Stomach smooth muscle (tissue), 2 donors: Measurements from ENCODE around the gene IGSF5.

Experiments used
- H3K27ac ChIP-seq: one replicate; pipeline ENCODE4 v1.7.0; 2013; ENCODE audit warnings: mild to moderate bottlenecking, low read length, inconsistent platforms
- H3K27me3 ChIP-seq, 2 donors: one replicate each; pipeline ENCODE4 v1.7.0; 2013; ENCODE audit warnings: low read length in 2 of 2; ENCODE audit not compliant: insufficient read depth in 2 of 2, control insufficient read depth in 1 of 2
- H3K36me3 ChIP-seq, 2 donors: one replicate each; pipeline ENCODE4 v1.7.0; 2013; ENCODE audit warnings: low read length in 2 of 2; ENCODE audit not compliant: control insufficient read depth in 2 of 2, insufficient read depth in 2 of 2
- H3K4me1 ChIP-seq: one replicate; pipeline ENCODE4 v1.7.0; 2013; ENCODE audit warnings: low read length; ENCODE audit not compliant: control insufficient read depth, insufficient read depth
- H3K4me3 ChIP-seq, 2 donors: one replicate each; pipeline ENCODE4 v1.7.0; 2013; ENCODE audit warnings: low read length in 2 of 2
- H3K9ac ChIP-seq, 2 donors: one replicate each; pipeline ENCODE4 v1.7.0; 2013; ENCODE audit warnings: low read length in 2 of 2, mild to moderate bottlenecking in 1 of 2
- H3K9me3 ChIP-seq, 2 donors: one replicate each; pipeline ENCODE4 v1.7.0; 2013; ENCODE audit warnings: low read length in 2 of 2; ENCODE audit not compliant: control insufficient read depth in 2 of 2
- donor health status: healthy.
- donor health status: Pancreatic carcinoma.

Gene IGSF5

DNA sequence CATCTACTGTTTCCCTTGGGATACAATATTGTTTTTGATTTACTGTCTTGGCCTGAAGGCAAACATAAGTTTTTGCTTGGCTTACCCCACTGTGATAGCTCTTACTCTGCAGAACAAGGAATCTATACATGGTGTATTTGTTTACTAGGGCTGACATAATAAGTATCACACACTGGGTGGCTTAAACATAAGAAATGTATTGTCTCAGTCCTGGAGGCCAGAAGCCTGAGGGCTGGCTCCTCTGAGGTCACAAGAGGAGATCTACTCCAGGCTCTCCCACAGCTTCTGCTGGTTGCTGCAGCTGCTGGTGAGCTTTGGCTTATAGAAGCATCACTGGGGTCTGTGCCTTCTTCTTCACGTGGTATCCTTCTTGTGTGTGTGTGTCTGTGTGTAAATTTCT is 30.7 kb upstream of the IGSF5 start:
- H3K9ac ChIP-seq = no peak overlapping the region
- H3K27ac ChIP-seq = no peak overlapping the region
- H3K4me1 ChIP-seq = no peaks in the 10 kb centered on the region
- peaks cover 0 to 7% of the 10 kb centered on the region in 2 donors for H3K27me3 ChIP-seq
- no peaks in the 10 kb centered on the region for H3K36me3 ChIP-seq
- H3K4me3 ChIP-seq = no peak overlapping the region
- no peaks in the 10 kb centered on the region for H3K9me3 ChIP-seq

- Histone ChIP-seq H3K4me1 (no peaks in the 10 kb centered on the region), H3K9ac (no peak overlapping the region), H3K9me3 (no peaks in the 10 kb centered on the region), H3K27ac (no peak overlapping the region), H3K27me3 (peaks cover 0 to 5% of the 10 kb centered on the region in 2 donors), H3K4me3 (no peak overlapping the region), H3K36me3 (no peaks in the 10 kb centered on the region)
These were observed 29.1 kb upstream of the IGSF5 start for GRCh38 chr21:39715804-39716397.

- H3K4me3 ChIP-seq = no peak overlapping the region
- no peak overlapping the region for H3K9ac ChIP-seq
- no peaks in the 10 kb centered on the region for H3K36me3 ChIP-seq
- H3K27me3 ChIP-seq = peaks cover 0 to 3% of the 10 kb centered on the region in 2 donors
- H3K27ac ChIP-seq = no peak overlapping the region
- H3K4me1 ChIP-seq = no peaks in the 10 kb centered on the region
- H3K9me3 ChIP-seq = no peaks in the 10 kb centered on the region
These were observed 24.7 kb upstream of the IGSF5 start for GRCh38 chr21:39720126-39720778.

- Histone ChIP-seq H3K4me1 (no peaks in the 10 kb centered on the region), H3K27ac (no peak overlapping the region), H3K27me3 (peaks cover 0 to 3% of the 10 kb centered on the region in 2 donors), H3K36me3 (no peaks in the 10 kb centered on the region), H3K9me3 (no peaks in the 10 kb centered on the region), H3K4me3 (no peak overlapping the region), H3K9ac (no peak overlapping the region)
These were observed 23.1 kb upstream of the IGSF5 start for GRCh38 chr21:39721885-39722284.

DNA sequence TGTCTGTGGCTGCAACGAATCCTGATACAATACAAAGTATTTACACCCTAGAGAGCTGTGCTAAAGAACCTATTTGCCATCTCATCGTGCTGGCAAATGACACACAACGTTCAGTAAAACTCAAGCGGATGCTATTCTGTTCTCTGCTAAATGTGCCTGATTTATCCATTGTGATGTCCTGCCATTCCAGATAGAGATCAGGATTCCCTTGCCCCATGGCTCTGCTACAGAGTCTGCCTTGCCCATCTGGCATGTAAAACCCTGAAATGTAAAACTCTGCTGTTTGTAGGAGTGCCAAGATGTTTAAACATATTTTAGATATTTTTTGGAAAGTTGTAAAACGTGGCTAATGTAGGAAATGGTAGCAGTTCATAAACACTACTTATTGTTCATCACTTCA is 20.0 kb upstream of the IGSF5 start:
- Histone ChIP-seq H3K27me3 (no peaks in the 10 kb centered on the region), H3K36me3 (no peaks in the 10 kb centered on the region), H3K9ac (no peak overlapping the region), H3K4me3 (no peak overlapping the region), H3K9me3 (no peaks in the 10 kb centered on the region), H3K27ac (no peak overlapping the region), H3K4me1 (no peaks in the 10 kb centered on the region)

- no peaks in the 10 kb centered on the region for H3K27me3 ChIP-seq
- no peak overlapping the region for H3K27ac ChIP-seq
- no peaks in the 10 kb centered on the region for H3K36me3 ChIP-seq
- no peaks in the 10 kb centered on the region for H3K9me3 ChIP-seq
- no peak overlapping the region for H3K4me3 ChIP-seq
- no peaks in the 10 kb centered on the region for H3K4me1 ChIP-seq
- no peak overlapping the region for H3K9ac ChIP-seq
These were observed 18.9 kb upstream of the IGSF5 start for GRCh38 chr21:39726133-39726532.

DNA sequence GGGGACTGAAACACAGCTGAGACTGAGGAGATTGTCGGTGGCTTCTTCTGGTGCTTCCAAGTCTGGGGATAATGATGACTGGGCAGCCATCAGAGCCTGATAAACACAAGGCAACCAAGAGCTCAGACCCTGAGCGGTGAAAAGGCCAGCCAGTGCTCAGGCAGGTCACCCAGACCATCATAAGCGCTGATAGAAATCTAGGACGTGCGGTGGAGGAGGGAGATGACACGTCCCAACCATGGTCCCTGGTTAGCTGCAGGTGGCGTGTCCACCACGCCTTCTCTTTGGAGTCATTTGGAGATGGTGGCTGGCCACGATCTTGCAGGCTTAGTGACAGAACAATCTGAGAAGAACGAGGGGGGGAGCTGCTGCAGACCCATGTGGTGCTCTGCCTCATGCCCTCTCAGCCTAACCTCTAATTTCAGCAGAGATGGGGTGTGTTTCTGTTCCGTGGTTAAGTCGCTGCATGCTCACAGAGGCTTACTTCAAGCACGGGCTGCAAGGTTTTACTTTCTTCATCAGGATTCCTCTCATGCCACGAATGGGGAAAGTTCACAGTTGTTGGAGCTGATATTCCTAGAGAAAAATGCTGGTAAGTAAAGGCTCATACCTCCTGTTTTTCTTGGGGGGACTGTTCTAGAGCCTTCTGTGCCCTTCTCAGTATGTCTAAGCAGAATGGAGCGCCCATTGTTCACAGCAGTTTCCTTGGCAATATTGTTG is 17.4 kb upstream of the IGSF5 start:
- H3K9ac ChIP-seq = no peak overlapping the region
- H3K4me3 ChIP-seq = no peak overlapping the region
- no peaks in the 10 kb centered on the region for H3K4me1 ChIP-seq
- H3K27me3 ChIP-seq = no peaks in the 10 kb centered on the region
- H3K36me3 ChIP-seq = no peaks in the 10 kb centered on the region
- peaks cover 0 to 3% of the 10 kb centered on the region in 2 donors for H3K9me3 ChIP-seq
- no peak overlapping the region for H3K27ac ChIP-seq

DNA sequence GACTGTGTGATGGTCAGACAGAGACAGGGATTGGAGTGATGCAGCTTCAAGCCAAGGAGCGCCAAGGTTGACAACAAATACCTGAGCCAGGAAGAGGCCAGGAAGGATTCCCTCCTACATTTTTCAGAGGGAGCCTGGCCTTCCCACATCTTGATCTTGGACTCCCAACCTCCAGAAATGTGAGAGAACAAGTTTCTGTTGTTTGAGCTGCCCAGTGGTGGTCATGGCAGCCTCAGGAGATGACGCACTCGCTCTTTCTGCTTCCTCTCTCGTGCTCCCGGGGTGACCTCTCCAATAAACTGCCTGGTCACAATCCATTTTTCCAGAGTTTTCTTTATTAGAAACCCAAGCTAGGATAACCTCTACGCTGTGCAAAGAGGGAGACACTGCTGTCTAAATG is 16.6 kb upstream of the IGSF5 start:
- no peaks in the 10 kb centered on the region for H3K4me1 ChIP-seq
- H3K4me3 ChIP-seq = no peak overlapping the region
- H3K9ac ChIP-seq = no peak overlapping the region
- H3K9me3 ChIP-seq = peaks cover under 1 to 3% of the 10 kb centered on the region in 2 donors
- no peaks in the 10 kb centered on the region for H3K36me3 ChIP-seq
- H3K27ac ChIP-seq = no peak overlapping the region
- H3K27me3 ChIP-seq = no peaks in the 10 kb centered on the region

DNA sequence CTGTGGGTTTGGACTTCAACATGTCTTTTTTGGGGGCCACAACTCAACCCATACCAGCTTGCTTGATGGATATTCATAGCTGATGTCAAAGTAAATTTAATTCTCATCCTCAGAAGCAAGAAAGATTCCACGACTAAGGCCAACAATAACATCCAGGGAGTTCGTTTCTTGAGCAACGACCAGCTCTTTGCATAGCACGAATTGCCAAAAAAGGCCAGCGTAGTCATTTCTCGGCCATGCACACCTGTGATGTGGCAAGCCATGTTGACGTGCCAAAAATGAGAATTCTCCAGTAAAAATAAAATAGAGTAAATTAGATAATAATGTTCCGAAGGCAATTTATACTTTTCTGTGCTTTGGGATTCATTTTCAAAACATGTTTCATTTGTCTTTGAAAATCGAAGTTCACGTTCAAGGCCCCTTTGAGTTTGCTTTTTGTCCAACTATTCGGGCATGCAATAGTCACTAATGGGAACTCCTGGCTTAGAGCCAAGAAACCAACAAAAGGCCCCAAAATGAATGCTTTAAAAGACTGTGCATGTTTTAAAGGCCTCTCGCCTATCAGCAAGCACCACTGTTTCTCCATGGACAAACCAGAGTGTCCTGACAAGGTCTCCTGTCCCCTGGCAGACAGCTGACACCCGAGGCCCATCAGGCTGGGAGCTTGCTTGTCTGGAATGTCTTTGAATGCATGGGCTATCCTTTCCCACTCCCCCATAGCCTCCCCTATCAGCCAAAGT is 14.4 kb upstream of the IGSF5 start:
- Histone ChIP-seq H3K36me3 (no peaks in the 10 kb centered on the region), H3K9me3 (peaks cover 3% of the 10 kb centered on the region in 2 donors), H3K27me3 (no peaks in the 10 kb centered on the region), H3K27ac (no peak overlapping the region), H3K9ac (no peak overlapping the region), H3K4me1 (no peaks in the 10 kb centered on the region), H3K4me3 (no peak overlapping the region)

DNA sequence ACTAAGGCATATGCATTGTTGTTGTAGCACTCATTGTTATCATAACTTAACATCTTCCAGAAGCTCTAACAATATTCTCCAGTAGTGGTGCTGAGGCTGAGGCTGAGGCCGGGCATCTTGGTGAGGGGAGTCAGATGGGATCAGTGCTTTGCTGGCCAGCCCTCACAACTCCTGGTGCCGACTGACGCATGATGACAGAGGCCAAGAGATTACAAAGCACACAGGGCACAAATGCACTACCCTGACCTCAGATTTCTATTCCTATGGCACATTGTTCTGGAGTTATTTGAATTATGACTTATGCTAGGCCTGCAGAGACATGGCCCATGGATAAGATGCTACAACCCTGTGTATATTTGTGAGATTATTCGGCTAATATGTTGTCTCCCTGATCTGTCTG is 8.3 kb upstream of the IGSF5 start:
- H3K9me3 ChIP-seq = peaks cover 3% of the 10 kb centered on the region in 2 donors
- H3K4me1 ChIP-seq = no peaks in the 10 kb centered on the region
- H3K36me3 ChIP-seq = no peaks in the 10 kb centered on the region
- H3K9ac ChIP-seq = no peak overlapping the region
- no peaks in the 10 kb centered on the region for H3K27me3 ChIP-seq
- no peak overlapping the region for H3K27ac ChIP-seq
- no peak overlapping the region for H3K4me3 ChIP-seq
